WERI-Rb-1 (cell line): Measurements from ENCODE around the gene CHRNB2.

Experiments used
- DNase-seq: peaks from one replicate; pipeline ENCODE4 v3.0.0-alpha.2; 2020
- H3K27ac ChIP-seq: fragments of 250-450 bp; sonication (Bioruptor Pico); 2 replicates; pipeline ENCODE4 v1.5.1; 2020; ENCODE audit warnings: mild to moderate bottlenecking, moderate library complexity
- H3K27me3 ChIP-seq: fragments of 250-450 bp; sonication (Bioruptor Pico); 2 replicates; pipeline ENCODE4 v1.5.1; 2021; ENCODE audit warnings: mild to moderate bottlenecking, low read depth, moderate library complexity; ENCODE audit not compliant: insufficient read depth, severe bottlenecking
- H3K36me3 ChIP-seq: fragments of 250-450 bp; sonication (Bioruptor Pico); 2 replicates; pipeline ENCODE4 v1.5.1; 2020; ENCODE audit warnings: mild to moderate bottlenecking, moderate library complexity
- H3K4me3 ChIP-seq: 2 replicates; pipeline ENCODE4 v1.5.1; 2011; ENCODE audit warnings: low read depth, mild to moderate bottlenecking, control low read depth, low read length
- H3K9me3 ChIP-seq: fragments of 250-450 bp; sonication (Bioruptor Pico); 2 replicates; pipeline ENCODE4 v1.5.1; 2021; ENCODE audit warnings: mild to moderate bottlenecking, moderate library complexity; ENCODE audit not compliant: severe bottlenecking
- CTCF ChIP-seq: IDR thresholded peaks from 2 replicates; pipeline ENCODE4 v1.5.1; 2011; ENCODE audit warnings: low read depth, mild to moderate bottlenecking, control low read depth, inconsistent platforms, low read length

CHRNB2 gene

GRCh38 chr1:154574716-154575115, 7.1 kb downstream of the CHRNB2 start:
- Histone ChIP-seq H3K27me3 (no peaks in the 10 kb centered on the region), H3K9me3 (no peaks in the 10 kb centered on the region), H3K36me3 (peaks cover 100% of the 10 kb centered on the region), H3K27ac (no peak overlapping the region), H3K4me3 (no peak overlapping the region)
- no peak for DNase-seq
- no peak for TF ChIP-seq CTCF

GRCh38 chr1:154575147-154575927, 7.8 kb downstream of the CHRNB2 start:
- TF ChIP-seq CTCF = no peak
- no peak overlapping the region for H3K4me3 ChIP-seq
- no peak overlapping the region for H3K27ac ChIP-seq
- no peaks in the 10 kb centered on the region for H3K9me3 ChIP-seq
- no peaks in the 10 kb centered on the region for H3K27me3 ChIP-seq
- peaks cover 100% of the 10 kb centered on the region for H3K36me3 ChIP-seq
- DNase-seq = no peak

- H3K27me3 ChIP-seq = no peaks in the 10 kb centered on the region
- peaks cover 100% of the 10 kb centered on the region for H3K36me3 ChIP-seq
- H3K27ac ChIP-seq = no peak overlapping the region
- DNase-seq = no peak
- H3K4me3 ChIP-seq = no peak overlapping the region
- TF ChIP-seq CTCF = no peak
- H3K9me3 ChIP-seq = no peaks in the 10 kb centered on the region
Observed at GRCh38 chr1:154575951-154576566, 8.5 kb downstream of the CHRNB2 start.

- Histone ChIP-seq H3K9me3 (no peaks in the 10 kb centered on the region), H3K36me3 (peaks cover 100% of the 10 kb centered on the region), H3K27me3 (no peaks in the 10 kb centered on the region), H3K4me3 (no peak overlapping the region), H3K27ac (no peak overlapping the region)
- TF ChIP-seq CTCF = no peak
- DNase-seq = no peak
Observed at GRCh38 chr1:154577346-154578057, 9.9 kb downstream of the CHRNB2 start.

GRCh38 chr1:154578058-154578418, 10.5 kb downstream of the CHRNB2 start:
- DNase-seq = no peak
- Histone ChIP-seq H3K4me3 (no peak overlapping the region), H3K36me3 (peaks cover 100% of the 10 kb centered on the region), H3K9me3 (no peaks in the 10 kb centered on the region), H3K27ac (no peak overlapping the region), H3K27me3 (no peaks in the 10 kb centered on the region)
- no peak for TF ChIP-seq CTCF
